ENCODE measurements around the gene PLD2.

DNA sequence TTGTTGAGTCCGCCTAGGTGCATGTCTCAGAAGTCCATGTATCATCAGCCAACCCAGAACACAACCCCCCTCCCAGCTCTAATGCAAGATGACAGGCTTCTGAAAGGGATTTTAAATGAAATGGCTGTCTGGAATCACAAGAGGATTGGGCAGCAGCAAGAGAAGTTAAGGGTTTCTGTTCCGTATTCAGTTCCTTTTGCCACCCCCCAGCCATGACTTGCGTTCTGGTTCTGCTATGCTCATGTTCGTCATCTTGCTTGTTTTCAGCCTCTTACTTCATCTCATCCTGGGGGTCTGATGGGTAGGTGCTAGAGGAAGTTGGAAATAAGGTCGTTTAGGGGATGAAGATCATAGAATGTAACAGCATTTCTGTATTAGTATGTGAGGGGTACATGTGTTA lies 38.2 kb downstream of the PLD2 start:
- TF ChIP-seq, protein P1, sequence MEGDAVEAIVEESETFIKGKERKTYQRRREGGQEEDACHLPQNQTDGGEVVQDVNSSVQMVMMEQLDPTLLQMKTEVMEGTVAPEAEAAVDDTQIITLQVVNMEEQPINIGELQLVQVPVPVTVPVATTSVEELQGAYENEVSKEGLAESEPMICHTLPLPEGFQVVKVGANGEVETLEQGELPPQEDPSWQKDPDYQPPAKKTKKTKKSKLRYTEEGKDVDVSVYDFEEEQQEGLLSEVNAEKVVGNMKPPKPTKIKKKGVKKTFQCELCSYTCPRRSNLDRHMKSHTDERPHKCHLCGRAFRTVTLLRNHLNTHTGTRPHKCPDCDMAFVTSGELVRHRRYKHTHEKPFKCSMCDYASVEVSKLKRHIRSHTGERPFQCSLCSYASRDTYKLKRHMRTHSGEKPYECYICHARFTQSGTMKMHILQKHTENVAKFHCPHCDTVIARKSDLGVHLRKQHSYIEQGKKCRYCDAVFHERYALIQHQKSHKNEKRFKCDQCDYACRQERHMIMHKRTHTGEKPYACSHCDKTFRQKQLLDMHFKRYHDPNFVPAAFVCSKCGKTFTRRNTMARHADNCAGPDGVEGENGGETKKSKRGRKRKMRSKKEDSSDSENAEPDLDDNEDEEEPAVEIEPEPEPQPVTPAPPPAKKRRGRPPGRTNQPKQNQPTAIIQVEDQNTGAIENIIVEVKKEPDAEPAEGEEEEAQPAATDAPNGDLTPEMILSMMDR (IDR thresholded peaks at IDR 0.05; ENCODE audit: low read length), result no peak
- TF ChIP-seq EZH2phosphoT487 (IDR thresholded peaks at IDR 0.05; ENCODE audit: low read length), result no peak
- no peak for TF ChIP-seq EZH2 (optimal IDR thresholded peaks at IDR 0.05; ENCODE audit: low read depth, low read length)
